ENCODE results near the gene FAM156B. TPM values are rescaled to one million over a fixed set of nuclear protein-coding genes. Genes with fewer than 3 reads are reported as not detected.
A peak's percentile ranks its signal among the peaks of the same experiment; 100 is the strongest.
"Not testable (repeated sequence)": the region's sequence is repeated elsewhere in the genome, so short reads cannot be mapped to it uniquely, and the experiment has no call there.

FAM156B gene
- total RNA-seq (13.3 and 13.7 TPM in 2 replicates), polyA plus RNA-seq (44.3 and 50.8 TPM in 2 replicates), polyA minus RNA-seq (7.6 and 13.3 TPM in 2 replicates)
- total RNA-seq (2013), result 6.9 TPM

GRCh38 chrX:52896855-52897709 is at the start of gene FAM156B:
Gene FAM156B, plus strand, starts transcription at chrX:52897330. Its CDS starts 9,896 bp downstream, at chrX:52907226.
- POLR2A ChIA-PET; intact Hi-C loops (cut with micrococcal nuclease); H3K9me3 ChIP-seq (ENCODE audit: control extremely low read depth in 1 of 3, control insufficient read depth in 2 of 3, insufficient read depth in 1 of 3, low read length in 2 of 3); H2AFZ ChIP-seq (ENCODE audit: insufficient read depth, low read depth, low read length, poor library complexity, severe bottlenecking); H3K9me3 Mint-ChIP-seq (ENCODE audit: insufficient read depth); DNase-seq; H3K27me3 ChIP-seq (replicated peaks in 1 of 4; ENCODE audit: control extremely low read depth in 1 of 4, control insufficient read depth in 3 of 4, insufficient read depth in 4 of 4, low read length in 3 of 4); H3K79me2 ChIP-seq (ENCODE audit: control insufficient read depth, insufficient read depth, low read length); H3K4me1 ChIP-seq (ENCODE audit: control insufficient read depth in 2 of 2, insufficient read depth in 2 of 2, low read length in 2 of 2); H4K20me1 ChIP-seq (ENCODE audit: control insufficient read depth, insufficient read depth, low read length, poor library complexity, severe bottlenecking); H3K4me2 ChIP-seq (replicated peaks; ENCODE audit: low read depth, low read length, poor library complexity, severe bottlenecking); H3K27ac Mint-ChIP-seq; H3K4me3 ChIP-seq (ENCODE audit: control extremely low read depth in 1 of 5, extremely low read depth in 1 of 5, insufficient read depth in 1 of 5, low read depth in 2 of 5, low read length in 4 of 5); H3K27ac ChIP-seq (ENCODE audit: low read length in 2 of 2); H3K4me3 Mint-ChIP-seq; H3K27me3 Mint-ChIP-seq; H3K4me1 Mint-ChIP-seq; H3K36me3 ChIP-seq (replicated peaks in 1 of 2; ENCODE audit: control extremely low read depth in 1 of 2, control insufficient read depth in 1 of 2, extremely low read depth in 1 of 2, insufficient read depth in 2 of 2, low read length in 1 of 2); H3K9ac ChIP-seq (ENCODE audit: low read length); CTCF ChIA-PET: not testable (repeated sequence)
- peak; percentile 87 for ATAC-seq (ENCODE audit: low read depth)
- WGBS (ENCODE audit: insufficient coverage), result no CpG with 5 or more reads among the region's 92 CpGs

- intact Hi-C loops (cut with micrococcal nuclease), result no loop called here
- Mint-ChIP-seq H3K9me3 (ENCODE audit: insufficient read depth) (no peaks in the 10 kb centered on the region), H3K4me3 (no peak overlapping the region), H3K27ac (no peak overlapping the region), H3K4me1 (peaks cover 11% of the 10 kb centered on the region), H3K27me3 (peaks cover 9% of the 10 kb centered on the region)
- CTCF ChIA-PET, result no interaction called here
- DNase-seq (no peak), ATAC-seq (ENCODE audit: low read depth) (no peak)
- H4K20me1 ChIP-seq (ENCODE audit: control insufficient read depth, insufficient read depth, low read length, poor library complexity, severe bottlenecking), result no peaks in the 10 kb centered on the region
- no peaks in the 10 kb centered on the region for H3K36me3 ChIP-seq (replicated peaks in 1 of 2; ENCODE audit: control extremely low read depth in 1 of 2, control insufficient read depth in 1 of 2, extremely low read depth in 1 of 2, insufficient read depth in 2 of 2, low read length in 1 of 2)
- no peaks in the 10 kb centered on the region for H3K27me3 ChIP-seq (replicated peaks in 1 of 4; ENCODE audit: control extremely low read depth in 1 of 4, control insufficient read depth in 3 of 4, insufficient read depth in 4 of 4, low read length in 3 of 4)
- peaks cover 4 to 11% of the 10 kb centered on the region in 2 donors for H3K4me1 ChIP-seq (ENCODE audit: control insufficient read depth in 2 of 2, insufficient read depth in 2 of 2, low read length in 2 of 2)
- POLR2A ChIA-PET, result no interaction called here
- no peaks in the 10 kb centered on the region for H3K9me3 ChIP-seq (ENCODE audit: control extremely low read depth in 1 of 3, control insufficient read depth in 2 of 3, insufficient read depth in 1 of 3, low read length in 2 of 3)
- H3K79me2 ChIP-seq (ENCODE audit: control insufficient read depth, insufficient read depth, low read length), result no peaks in the 10 kb centered on the region
- H3K4me3 ChIP-seq (ENCODE audit: control extremely low read depth in 1 of 5, extremely low read depth in 1 of 5, insufficient read depth in 1 of 5, low read depth in 2 of 5, low read length in 4 of 5), result no peak overlapping the region
- 88% methylated on average over 1 of the region's 9 CpGs for WGBS (ENCODE audit: insufficient coverage)
- H3K4me2 ChIP-seq (replicated peaks; ENCODE audit: low read depth, low read length, poor library complexity, severe bottlenecking), result no peak overlapping the region
- H2AFZ ChIP-seq (ENCODE audit: insufficient read depth, low read depth, low read length, poor library complexity, severe bottlenecking), result no peak overlapping the region
- no peak for TF ChIP-seq EZH2 (IDR thresholded peaks at IDR 0.05; ENCODE audit: borderline replicate concordance, insufficient read depth, low read depth, low read length, poor library complexity, severe bottlenecking)
- TF ChIP-seq CTCF (IDR thresholded peaks at IDR 0.05), result no peak
- no peak overlapping the region for H3K9ac ChIP-seq (ENCODE audit: low read length)
- H3K27ac ChIP-seq (ENCODE audit: low read length in 2 of 2), result no peak overlapping the region
Observed at GRCh38 chrX:52852110-52852860, 44.8 kb upstream of the FAM156B start.

- H2AFZ ChIP-seq (ENCODE audit: insufficient read depth, low read depth, low read length, poor library complexity, severe bottlenecking); H3K4me3 ChIP-seq (ENCODE audit: control extremely low read depth in 1 of 5, extremely low read depth in 1 of 5, insufficient read depth in 1 of 5, low read depth in 2 of 5, low read length in 4 of 5); intact Hi-C loops (cut with micrococcal nuclease); H3K4me2 ChIP-seq (replicated peaks; ENCODE audit: low read depth, low read length, poor library complexity, severe bottlenecking); POLR2A ChIA-PET; H3K27ac ChIP-seq (ENCODE audit: low read length in 2 of 2); H4K20me1 ChIP-seq (ENCODE audit: control insufficient read depth, insufficient read depth, low read length, poor library complexity, severe bottlenecking); H3K27me3 ChIP-seq (replicated peaks in 1 of 4; ENCODE audit: control extremely low read depth in 1 of 4, control insufficient read depth in 3 of 4, insufficient read depth in 4 of 4, low read length in 3 of 4); H3K9ac ChIP-seq (ENCODE audit: low read length); H3K9me3 Mint-ChIP-seq (ENCODE audit: insufficient read depth); H3K79me2 ChIP-seq (ENCODE audit: control insufficient read depth, insufficient read depth, low read length); ATAC-seq (ENCODE audit: low read depth); H3K36me3 ChIP-seq (replicated peaks in 1 of 2; ENCODE audit: control extremely low read depth in 1 of 2, control insufficient read depth in 1 of 2, extremely low read depth in 1 of 2, insufficient read depth in 2 of 2, low read length in 1 of 2); H3K4me3 Mint-ChIP-seq; DNase-seq; H3K9me3 ChIP-seq (ENCODE audit: control extremely low read depth in 1 of 3, control insufficient read depth in 2 of 3, insufficient read depth in 1 of 3, low read length in 2 of 3); CTCF ChIA-PET; H3K27ac Mint-ChIP-seq: not testable (repeated sequence)
- Mint-ChIP-seq H3K4me1 (peaks cover 11% of the 10 kb centered on the region), H3K27me3 (peaks cover 21% of the 10 kb centered on the region)
- peaks cover 4 to 11% of the 10 kb centered on the region in 2 donors for H3K4me1 ChIP-seq (ENCODE audit: control insufficient read depth in 2 of 2, insufficient read depth in 2 of 2, low read length in 2 of 2)
- no CpG with 5 or more reads among the region's 4 CpGs for WGBS (ENCODE audit: insufficient coverage)
Observed at GRCh38 chrX:52856991-52857525, 40.1 kb upstream of the FAM156B start.
